Esophagus squamous epithelium (tissue), 5 donors: ENCODE data around the gene RABAC1. TPM values are rescaled to one million over a fixed set of nuclear protein-coding genes. Genes with fewer than 3 reads are reported as not detected.

ENCODE experiments used
- DNase-seq: peaks from one replicate; lab custom pipeline; 2025; lab: John Stamatoyannopoulos, UW
- H3K27ac ChIP-seq, 4 donors: fragments of 200-600 bp; sonication (generic); one replicate each; pipeline ENCODE4 v1.5.1; 2016 to 2019; ENCODE audit warnings: mild to moderate bottlenecking in 1 of 4
- H3K27me3 ChIP-seq, 4 donors: fragments of 200-600 bp; sonication (generic); 1 replicate in 3 of 4; 2 replicates in 1 of 4; pipeline versions ENCODE4 v1.5.1 to v1.6.0; 2017 to 2021; ENCODE audit warnings: antibody characterized with exemption in 1 of 4
- H3K36me3 ChIP-seq, 3 donors: fragments of 200-600 bp; sonication (generic); one replicate each; pipeline ENCODE4 v1.5.1; 2016 to 2019
- H3K4me1 ChIP-seq, 3 donors: fragments of 200-600 bp; sonication (generic); one replicate each; pipeline ENCODE4 v1.5.1; 2017 to 2019
- H3K4me3 ChIP-seq, 4 donors: fragments of 200-600 bp; sonication (generic); 1 replicate in 3 of 4; 2 replicates in 1 of 4; pipeline ENCODE4 v1.5.1; 2016 to 2019; ENCODE audit warnings: mild to moderate bottlenecking in 2 of 4, moderate library complexity in 1 of 4
- H3K9me3 ChIP-seq, 3 donors: fragments of 200-600 bp; sonication (generic); one replicate each; pipeline ENCODE4 v1.5.1; 2016 to 2019
- CTCF ChIP-seq, 6 experiments: fragments of 450-650 bp in 4 of 6; fragments of 200-600 bp in 2 of 6; sonication (generic) in 2 of 6; IDR thresholded peaks; one replicate each; pipeline ENCODE4 v1.5.1; 2016 to 2019; ENCODE audit warnings: antibody characterized with exemption in 6 of 6, mild to moderate bottlenecking in 4 of 6, moderate library complexity in 4 of 6
- POLR2A ChIP-seq, 4 donors: fragments of 450-650 bp; IDR thresholded peaks; one replicate each; pipeline ENCODE4 v1.6.1; 2017; ENCODE audit warnings: antibody characterized with exemption in 4 of 4, mild to moderate bottlenecking in 4 of 4, moderate library complexity in 3 of 4
- WGBS, 2 donors: methylation state at CpG; one replicate each; pipeline ENCODE4 v1.1.5; 2018; 5-methylcytosine and 5-hydroxymethylcytosine counted together
- intact Hi-C: fragments of 100-400 bp; cut with DNase I; formaldehyde crosslinking; loops from one replicate; pipeline ENCODE4 v1.15.0; 2022
- total RNA-seq, 4 donors: library from RNA; depleted of rRNA; stranded (reverse); fragments of >200 nt; gene quantifications; one replicate each; pipeline ENCODE4 v1.1.0, GENCODE V29; 2016
- donor health status: DM: yes; HTN: yes; CAD: no.

The RABAC1 gene
- total RNA-seq, 4 donors from 2014 or later = 47.4 to 113 (median 103) TPM

- Histone ChIP-seq H3K27me3 (peaks cover 5 to 100% (median 23%) of the 10 kb centered on the region in 4 donors), H3K36me3 (no peaks in the 10 kb centered on the region), H3K9me3 (no peaks in the 10 kb centered on the region), H3K27ac (no peak overlapping the region), H3K4me3 (no peak overlapping the region), H3K4me1 (peaks cover 10 to 38% (median 16%) of the 10 kb centered on the region in 3 donors)
- WGBS, 2 donors = 2 to 3% methylated on average over 22 to 30 of the region's 35 CpGs
- TF ChIP-seq CTCF (IDR thresholded peaks at IDR 0.05) (no peak), POLR2A (IDR thresholded peaks at IDR 0.05) (no peak)
- no peak for DNase-seq
- intact Hi-C loops = no loop called here
Measured at GRCh38 chr19:41997121-41997850, 38.2 kb upstream of the RABAC1 start.

- 27 to 47% methylated on average over 8 of the region's 12 CpGs for WGBS, 2 donors
Measured at GRCh38 chr19:41995959-41996797, 37.1 kb upstream of the RABAC1 start.

GRCh38 chr19:41994994-41995958, 36.2 kb upstream of the RABAC1 start:
- TF ChIP-seq CTCF (IDR thresholded peaks at IDR 0.05) (no peak), POLR2A (IDR thresholded peaks at IDR 0.05) (no peak)
- H3K4me1 ChIP-seq = peaks cover 10 to 38% (median 16%) of the 10 kb centered on the region in 3 donors
- no peak overlapping the region for H3K4me3 ChIP-seq
- intact Hi-C loops = no loop called here
- no peaks in the 10 kb centered on the region for H3K9me3 ChIP-seq
- WGBS, 2 donors = 74 to 78% methylated on average over 17 to 19 of the region's 19 CpGs
- DNase-seq = no peak
- peaks cover 5 to 98% (median 25%) of the 10 kb centered on the region in 4 donors for H3K27me3 ChIP-seq
- H3K27ac ChIP-seq = no peak overlapping the region
- H3K36me3 ChIP-seq = no peaks in the 10 kb centered on the region

More at GRCh38 chr19:41995959-41996797, 37.1 kb upstream of the RABAC1 start:
- DNase-seq = no peak
- TF ChIP-seq CTCF (IDR thresholded peaks at IDR 0.05) (no peak), POLR2A (IDR thresholded peaks at IDR 0.05) (no peak)
- H3K27me3 ChIP-seq = peaks cover 5 to 100% (median 25%) of the 10 kb centered on the region in 4 donors
- no peak overlapping the region for H3K27ac ChIP-seq
- no peaks in the 10 kb centered on the region for H3K36me3 ChIP-seq
- H3K4me1 ChIP-seq = peaks cover 10 to 38% (median 16%) of the 10 kb centered on the region in 3 donors
- H3K4me3 ChIP-seq = no peak overlapping the region
- no peaks in the 10 kb centered on the region for H3K9me3 ChIP-seq
- intact Hi-C loops = no loop called here

GRCh38 chr19:41994521-41994971, 35.4 kb upstream of the RABAC1 start:
- no peak for DNase-seq
- Histone ChIP-seq H3K9me3 (no peaks in the 10 kb centered on the region), H3K36me3 (no peaks in the 10 kb centered on the region), H3K27ac (no peak overlapping the region), H3K4me1 (peaks cover 10 to 38% (median 16%) of the 10 kb centered on the region in 3 donors), H3K27me3 (peaks cover 5 to 98% (median 25%) of the 10 kb centered on the region in 4 donors), H3K4me3 (peak overlapping the region in 3 of 4 donors; percentile 23 to 69 (median 51))
- TF ChIP-seq POLR2A (IDR thresholded peaks at IDR 0.05) (no peak), CTCF (IDR thresholded peaks at IDR 0.05) (no peak)
- 24 to 33% methylated on average over 5 to 7 of the region's 13 CpGs for WGBS, 2 donors
- intact Hi-C loops = no loop called here
